A673 (cell line): Measurements from ENCODE around the gene SOCS3. TPM values are rescaled to one million over a fixed set of nuclear protein-coding genes. Genes with fewer than 3 reads are reported as not detected.

Experiments
- BruUV-seq: library from RNA; stranded (reverse); fragments of 400-500 nt; replicated peaks from 2 replicates; lab custom pipeline; 2021; lab: Mats Ljungman, UMichigan
- CTCF ChIA-PET: fragments of 300-600 bp; sonication (Branson Sonifier 250); formaldehyde crosslinking; loops from one replicate; lab custom pipeline; 2022; ENCODE audit warnings: antibody characterized with exemption; lab: Charles Lee
- POLR2A ChIA-PET: fragments of 300-600 bp; sonication (Branson Sonifier 250); formaldehyde crosslinking; loops from one replicate; lab custom pipeline; 2022; ENCODE audit warnings: antibody characterized with exemption; ENCODE audit not compliant: low non-redundant PET; lab: Charles Lee
- DNase-seq: peaks from one replicate; pipeline ENCODE4 v3.0.0-alpha.2; 2015; ENCODE audit warnings: low spot score
- H3K27ac ChIP-seq: fragments of 200-600 bp; sonication (generic); 2 replicates; pipeline ENCODE4 v1.5.1; 2016; ENCODE audit warnings: mixed run types, low read depth, mild to moderate bottlenecking, mixed read lengths, antibody characterized with exemption, low read length; ENCODE audit not compliant: poor library complexity, severe bottlenecking
- H3K27me3 ChIP-seq: fragments of 200-600 bp; sonication (generic); replicated peaks from 2 replicates; pipeline ENCODE4 v1.6.1; 2017; ENCODE audit warnings: mixed run types, low read depth, mild to moderate bottlenecking, mixed read lengths, antibody characterized with exemption, low read length; ENCODE audit not compliant: insufficient read depth, poor library complexity
- H3K36me3 ChIP-seq: fragments of 200-600 bp; sonication (generic); 2 replicates; pipeline ENCODE4 v1.6.1; 2016; ENCODE audit warnings: mixed run types, mild to moderate bottlenecking, mixed read lengths, antibody characterized with exemption, low read length; ENCODE audit not compliant: insufficient read depth, poor library complexity, severe bottlenecking
- H3K4me1 ChIP-seq: fragments of 200-600 bp; sonication (generic); 2 replicates; pipeline ENCODE4 v1.6.1; 2017; ENCODE audit warnings: mixed run types, mild to moderate bottlenecking, mixed read lengths, antibody characterized with exemption, low read length; ENCODE audit not compliant: insufficient read depth, poor library complexity, severe bottlenecking
- H3K4me3 ChIP-seq: fragments of 200-600 bp; sonication (generic); 2 replicates; pipeline ENCODE4 v1.5.1; 2016; ENCODE audit warnings: low read depth, mixed run types, mild to moderate bottlenecking, mixed read lengths, low read length; ENCODE audit not compliant: poor library complexity, severe bottlenecking
- H3K9me3 ChIP-seq: fragments of 200-600 bp; sonication (generic); 2 replicates; pipeline ENCODE4 v1.6.1; 2016; ENCODE audit warnings: mixed run types, low read depth, mild to moderate bottlenecking, mixed read lengths, antibody characterized with exemption, low read length; ENCODE audit not compliant: poor library complexity, severe bottlenecking
- CTCF ChIP-seq: fragments of 300-800, 200-600 bp; sonication (generic); conservative IDR thresholded peaks from 2 replicates; pipeline ENCODE4 v1.5.1; 2017; ENCODE audit warnings: low read depth, mild to moderate bottlenecking, antibody characterized with exemption, low read length, moderate library complexity, mixed read lengths
- EZH2 ChIP-seq: fragments of 200-600 bp; sonication (generic); IDR thresholded peaks from 2 replicates; pipeline ENCODE4 v1.6.1; 2017; ENCODE audit warnings: borderline replicate concordance, low read depth, mild to moderate bottlenecking, mixed read lengths, antibody characterized with exemption, low read length; ENCODE audit not compliant: poor library complexity, severe bottlenecking
- intact Hi-C: fragments of 100-400 bp; cut with micrococcal nuclease; formaldehyde crosslinking; loops from one replicate; pipeline ENCODE4 v1.10.0; 2022; ENCODE audit not compliant: unreplicated experiment
- total RNA-seq: library from RNA; stranded (reverse); gene quantifications from 2 replicates; pipeline ENCODE4 v1.2.3, GENCODE V29; 2021

SOCS3 gene
- total RNA-seq, 1 experiment from 2014 or later = 9.5 TPM

GRCh38 chr17:78403822-78404221 is 43.9 kb upstream of the SOCS3 start:
- H3K9me3 ChIP-seq = no peaks in the 10 kb centered on the region
- H3K27ac ChIP-seq = no peak overlapping the region
- no peak overlapping the region for H3K4me3 ChIP-seq
- H3K27me3 ChIP-seq = no peaks in the 10 kb centered on the region
- H3K36me3 ChIP-seq = peaks cover 44% of the 10 kb centered on the region
- no peaks in the 10 kb centered on the region for H3K4me1 ChIP-seq
- no peak for DNase-seq
- TF ChIP-seq CTCF (no peak), EZH2 (no peak)
- ChIA-PET CTCF (no interaction called here), POLR2A (no interaction called here)
- intact Hi-C loops = no loop called here
- no TSS peak for BruUV-seq

GRCh38 chr17:78401891-78402290 is 42.0 kb upstream of the SOCS3 start:
- H3K27ac ChIP-seq = no peak overlapping the region
- TF ChIP-seq CTCF = no peak
- TF ChIP-seq EZH2 = no peak
- H3K9me3 ChIP-seq = no peaks in the 10 kb centered on the region
- H3K4me1 ChIP-seq = no peaks in the 10 kb centered on the region
- no peak overlapping the region for H3K4me3 ChIP-seq
- ChIA-PET POLR2A (no interaction called here), CTCF (no interaction called here)
- H3K27me3 ChIP-seq = no peaks in the 10 kb centered on the region
- BruUV-seq = no TSS peak
- H3K36me3 ChIP-seq = peaks cover 55% of the 10 kb centered on the region
- intact Hi-C loops = no loop called here
- DNase-seq = no peak

DNA sequence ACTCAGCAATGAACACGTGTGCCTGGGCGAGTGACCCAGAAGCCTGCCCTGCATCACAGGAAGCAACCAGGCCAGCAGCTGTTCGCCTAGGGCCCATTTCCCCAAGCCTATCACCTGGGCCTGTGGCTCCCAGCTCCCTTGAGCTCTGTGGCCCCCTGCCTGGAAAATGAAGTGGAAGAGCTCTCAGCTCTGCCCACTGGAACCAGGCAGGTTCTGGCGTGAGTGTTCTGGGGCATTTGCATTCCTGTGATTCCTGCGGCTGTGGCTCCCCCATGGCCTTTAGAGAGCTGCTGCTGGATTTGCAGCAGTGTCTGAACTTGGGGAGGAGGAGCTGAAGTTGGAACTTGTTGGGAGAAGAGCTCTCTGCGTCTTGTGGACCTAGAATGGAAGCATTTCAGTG is 41.4 kb upstream of the SOCS3 start:
- H3K4me1 ChIP-seq = no peaks in the 10 kb centered on the region
- no peak overlapping the region for H3K4me3 ChIP-seq
- no peak overlapping the region for H3K27ac ChIP-seq
- BruUV-seq = no TSS peak
- H3K36me3 ChIP-seq = peaks cover 55% of the 10 kb centered on the region
- no peak for TF ChIP-seq CTCF
- TF ChIP-seq EZH2 = no peak
- intact Hi-C loops = no loop called here
- POLR2A ChIA-PET = no interaction called here
- CTCF ChIA-PET = no interaction called here
- H3K9me3 ChIP-seq = no peaks in the 10 kb centered on the region
- DNase-seq = no peak
- H3K27me3 ChIP-seq = no peaks in the 10 kb centered on the region
